Measurements from ENCODE around the gene SLC16A12. TPM values are rescaled to one million over a fixed set of nuclear protein-coding genes. Genes with fewer than 3 reads are reported as not detected.

The SLC16A12 gene
- total RNA-seq, 4 donors from 2014 or later: 0.97 to 3.1 (median 1.4) TPM

GRCh38 chr10:89390476-89391225 is 144.7 kb downstream of the SLC16A12 start:
- TF ChIP-seq POLR2A (IDR thresholded peaks at IDR 0.05) (no peak), CTCF (IDR thresholded peaks at IDR 0.05 in 4 of 5, conservative IDR thresholded peaks at IDR 0.05 in 1 of 5) (no peak)
- Histone ChIP-seq H3K36me3 (no peaks in the 10 kb centered on the region), H3K27ac (peak overlapping the region; percentile 72 to 86 (median 84)), H3K4me1 (peaks cover 40 to 43% of the 10 kb centered on the region in 2 donors), H3K27me3 (no peaks in the 10 kb centered on the region), H3K9me3 (no peaks in the 10 kb centered on the region), H3K4me3 (no peak overlapping the region)
- DNase-seq (no peak), ATAC-seq (no peak)
- in situ Hi-C loops (cut with MboI; ENCODE audit: low sequenced_read_pairs in 4 of 4): loop anchor here in 1 of 4 donors (25.0 kb wide), 1 partner anchor 103 kb away; no protein-coding TSS in a partner anchor
- intact Hi-C loops (cut with DNase I; ENCODE audit: low total_unique reads): no loop called here

GRCh38 chr10:89389254-89389653 is 146.1 kb downstream of the SLC16A12 start:
- intact Hi-C loops (cut with DNase I; ENCODE audit: low total_unique reads) (no loop called here), in situ Hi-C loops (cut with MboI; ENCODE audit: low sequenced_read_pairs in 4 of 4) (loop anchor here in 1 of 4 donors (25.0 kb wide), 1 partner anchor 102 kb away; no protein-coding TSS in a partner anchor)
- TF ChIP-seq CTCF (IDR thresholded peaks at IDR 0.05 in 4 of 5, conservative IDR thresholded peaks at IDR 0.05 in 1 of 5): peak in 3 of 5 experiments; percentile 16 to 34 (median 21)
- TF ChIP-seq POLR2A (IDR thresholded peaks at IDR 0.05): no peak
- DNase-seq: no peak
- no peaks in the 10 kb centered on the region for H3K9me3 ChIP-seq
- ATAC-seq: no peak
- H3K4me1 ChIP-seq: peaks cover 34 to 37% of the 10 kb centered on the region in 2 donors
- H3K36me3 ChIP-seq: no peaks in the 10 kb centered on the region
- no peak overlapping the region for H3K27ac ChIP-seq
- no peak overlapping the region for H3K4me3 ChIP-seq
- H3K27me3 ChIP-seq: no peaks in the 10 kb centered on the region

GRCh38 chr10:89388806-89389205 is 146.6 kb downstream of the SLC16A12 start:
- H3K4me1 ChIP-seq: peaks cover 30 to 32% of the 10 kb centered on the region in 2 donors
- no peaks in the 10 kb centered on the region for H3K9me3 ChIP-seq
- no peaks in the 10 kb centered on the region for H3K27me3 ChIP-seq
- no peak for TF ChIP-seq POLR2A (IDR thresholded peaks at IDR 0.05)
- no peak for TF ChIP-seq CTCF (IDR thresholded peaks at IDR 0.05 in 4 of 5, conservative IDR thresholded peaks at IDR 0.05 in 1 of 5)
- ATAC-seq (no peak), DNase-seq (no peak)
- no peak overlapping the region for H3K4me3 ChIP-seq
- H3K36me3 ChIP-seq: no peaks in the 10 kb centered on the region
- intact Hi-C loops (cut with DNase I; ENCODE audit: low total_unique reads): no loop called here
- H3K27ac ChIP-seq: no peak overlapping the region
- in situ Hi-C loops (cut with MboI; ENCODE audit: low sequenced_read_pairs in 4 of 4): loop anchor here in 1 of 4 donors (25.0 kb wide), 1 partner anchor 102 kb away; no protein-coding TSS in a partner anchor

- no peaks in the 10 kb centered on the region for H3K4me1 ChIP-seq
- no peak overlapping the region for H3K27ac ChIP-seq
- in situ Hi-C loops (cut with MboI; ENCODE audit: low sequenced_read_pairs in 4 of 4): loop anchor here in 1 of 4 donors (25.0 kb wide), 1 partner anchor 97 kb away; no protein-coding TSS in a partner anchor
- DNase-seq (no peak), ATAC-seq (no peak)
- H3K9me3 ChIP-seq: no peaks in the 10 kb centered on the region
- no peaks in the 10 kb centered on the region for H3K27me3 ChIP-seq
- intact Hi-C loops (cut with DNase I; ENCODE audit: low total_unique reads): no loop called here
- TF ChIP-seq POLR2A (IDR thresholded peaks at IDR 0.05) (no peak), CTCF (IDR thresholded peaks at IDR 0.05 in 4 of 5, conservative IDR thresholded peaks at IDR 0.05 in 1 of 5) (no peak)
- H3K36me3 ChIP-seq: no peaks in the 10 kb centered on the region
- H3K4me3 ChIP-seq: no peak overlapping the region
Observed at GRCh38 chr10:89384474-89385340, 150.7 kb downstream of the SLC16A12 start.
